Gastrocnemius medialis (tissue), 4 donors: ENCODE measurements around the gene FAM107B.

Experiments used
- POLR2A ChIP-seq, 2 donors: fragments of 450-650 bp; IDR thresholded peaks; one replicate each; pipeline ENCODE4 v1.6.1; 2017; ENCODE audit warnings: antibody characterized with exemption in 2 of 2, mild to moderate bottlenecking in 2 of 2, moderate library complexity in 2 of 2
- TF ChIP-seq, protein P1 (sequence below), 5 experiments: fragments of 450-650 bp in 3 of 5; fragments of 200-600 bp in 2 of 5; sonication (generic) in 2 of 5; IDR thresholded peaks in 4 of 5; conservative IDR thresholded peaks in 1 of 5; 1 replicate in 4 of 5; 2 replicates in 1 of 5; pipeline ENCODE4 v1.5.1; 2016 to 2019; ENCODE audit warnings: antibody characterized with exemption in 5 of 5, mild to moderate bottlenecking in 3 of 5, moderate library complexity in 3 of 5

- no peak for TF ChIP-seq POLR2A (IDR thresholded peaks at IDR 0.05)
- TF ChIP-seq, protein P1, sequence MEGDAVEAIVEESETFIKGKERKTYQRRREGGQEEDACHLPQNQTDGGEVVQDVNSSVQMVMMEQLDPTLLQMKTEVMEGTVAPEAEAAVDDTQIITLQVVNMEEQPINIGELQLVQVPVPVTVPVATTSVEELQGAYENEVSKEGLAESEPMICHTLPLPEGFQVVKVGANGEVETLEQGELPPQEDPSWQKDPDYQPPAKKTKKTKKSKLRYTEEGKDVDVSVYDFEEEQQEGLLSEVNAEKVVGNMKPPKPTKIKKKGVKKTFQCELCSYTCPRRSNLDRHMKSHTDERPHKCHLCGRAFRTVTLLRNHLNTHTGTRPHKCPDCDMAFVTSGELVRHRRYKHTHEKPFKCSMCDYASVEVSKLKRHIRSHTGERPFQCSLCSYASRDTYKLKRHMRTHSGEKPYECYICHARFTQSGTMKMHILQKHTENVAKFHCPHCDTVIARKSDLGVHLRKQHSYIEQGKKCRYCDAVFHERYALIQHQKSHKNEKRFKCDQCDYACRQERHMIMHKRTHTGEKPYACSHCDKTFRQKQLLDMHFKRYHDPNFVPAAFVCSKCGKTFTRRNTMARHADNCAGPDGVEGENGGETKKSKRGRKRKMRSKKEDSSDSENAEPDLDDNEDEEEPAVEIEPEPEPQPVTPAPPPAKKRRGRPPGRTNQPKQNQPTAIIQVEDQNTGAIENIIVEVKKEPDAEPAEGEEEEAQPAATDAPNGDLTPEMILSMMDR (IDR thresholded peaks at IDR 0.05 in 4 of 5, conservative IDR thresholded peaks at IDR 0.05 in 1 of 5): peak in 2 of 5 experiments; percentile 13 to 22
These were observed 231.4 kb downstream of the FAM107B start for GRCh38 chr10:14543046-14543903.
